ENCODE data around the gene ENKUR.

GRCh38 chr10:24965051-24965450 lies 50.9 kb downstream of the ENKUR start:
- TF ChIP-seq CTCF (IDR thresholded peaks at IDR 0.05) (no peak), REST (IDR thresholded peaks at IDR 0.05; ENCODE audit: insufficient read depth in 1 of 2, low read depth in 2 of 2, low read length in 1 of 2) (no peak)
